ENCODE measurements around the gene BRMS1.
"Not testable (repeated sequence)": the region's sequence is repeated elsewhere in the genome, so short reads cannot be mapped to it uniquely, and the experiment has no call there.

Gene BRMS1

GRCh38 chr11:66344550-66345315, at the start of gene BRMS1:
BRMS1 (minus strand) TSS chr11:66345104; CDS start chr11:66342234, 2,870 bp downstream.
- DNase-seq: peak; percentile 98

- no peak for DNase-seq
Measured at GRCh38 chr11:66393954-66394353, 49.0 kb upstream of the BRMS1 start.

- DNase-seq: no peak
Measured at GRCh38 chr11:66391322-66391721, 46.4 kb upstream of the BRMS1 start.

- peak; percentile 82 for DNase-seq
Measured at GRCh38 chr11:66388780-66389386, 44.0 kb upstream of the BRMS1 start.

GRCh38 chr11:66386171-66387069, 41.5 kb upstream of the BRMS1 start:
- DNase-seq: peak; percentile 86

- not testable (repeated sequence) for DNase-seq
Measured at GRCh38 chr11:66384316-66384715, 39.4 kb upstream of the BRMS1 start.

- not testable (repeated sequence) for DNase-seq
Measured at GRCh38 chr11:66380264-66380663, 35.4 kb upstream of the BRMS1 start.

- DNase-seq: not testable (repeated sequence)
Measured at GRCh38 chr11:66373690-66374287, 28.9 kb upstream of the BRMS1 start.

GRCh38 chr11:66373265-66373664, 28.4 kb upstream of the BRMS1 start:
- DNase-seq: no peak

- peak; percentile 89 for DNase-seq
Measured at GRCh38 chr11:66371627-66372415, 26.9 kb upstream of the BRMS1 start, which contains the start of gene SLC29A2. SLC29A2 (minus strand) TSS chr11:66371760; CDS start chr11:66371591, 169 bp downstream.

- no peak for DNase-seq
Measured at GRCh38 chr11:66369073-66369894, 24.4 kb upstream of the BRMS1 start.

GRCh38 chr11:66368484-66368883, 23.6 kb upstream of the BRMS1 start:
- DNase-seq: no peak

GRCh38 chr11:66367561-66368312, 22.8 kb upstream of the BRMS1 start:
- DNase-seq: no peak

GRCh38 chr11:66366844-66367477, 22.1 kb upstream of the BRMS1 start:
- DNase-seq: no peak

GRCh38 chr11:66365711-66366619, 21.1 kb upstream of the BRMS1 start:
- DNase-seq: no peak

GRCh38 chr11:66365166-66365565, 20.3 kb upstream of the BRMS1 start:
- no peak for DNase-seq

GRCh38 chr11:66363805-66364535, 19.1 kb upstream of the BRMS1 start:
- DNase-seq: peak; percentile 87

GRCh38 chr11:66363187-66363601, 18.3 kb upstream of the BRMS1 start:
- no peak for DNase-seq

Data from activated CD4-positive, alpha-beta T cell treated with anti-CD3 and anti-CD28 coated beads, Interleukin-2, Interleukin-6, amounts not matched to agents 100 ng/mL and 50 ng/mL, durations not matched to agents 16 hours and 8 hours (primary cell).